ENCODE data around the gene DNMT3A.

Gene DNMT3A

DNA sequence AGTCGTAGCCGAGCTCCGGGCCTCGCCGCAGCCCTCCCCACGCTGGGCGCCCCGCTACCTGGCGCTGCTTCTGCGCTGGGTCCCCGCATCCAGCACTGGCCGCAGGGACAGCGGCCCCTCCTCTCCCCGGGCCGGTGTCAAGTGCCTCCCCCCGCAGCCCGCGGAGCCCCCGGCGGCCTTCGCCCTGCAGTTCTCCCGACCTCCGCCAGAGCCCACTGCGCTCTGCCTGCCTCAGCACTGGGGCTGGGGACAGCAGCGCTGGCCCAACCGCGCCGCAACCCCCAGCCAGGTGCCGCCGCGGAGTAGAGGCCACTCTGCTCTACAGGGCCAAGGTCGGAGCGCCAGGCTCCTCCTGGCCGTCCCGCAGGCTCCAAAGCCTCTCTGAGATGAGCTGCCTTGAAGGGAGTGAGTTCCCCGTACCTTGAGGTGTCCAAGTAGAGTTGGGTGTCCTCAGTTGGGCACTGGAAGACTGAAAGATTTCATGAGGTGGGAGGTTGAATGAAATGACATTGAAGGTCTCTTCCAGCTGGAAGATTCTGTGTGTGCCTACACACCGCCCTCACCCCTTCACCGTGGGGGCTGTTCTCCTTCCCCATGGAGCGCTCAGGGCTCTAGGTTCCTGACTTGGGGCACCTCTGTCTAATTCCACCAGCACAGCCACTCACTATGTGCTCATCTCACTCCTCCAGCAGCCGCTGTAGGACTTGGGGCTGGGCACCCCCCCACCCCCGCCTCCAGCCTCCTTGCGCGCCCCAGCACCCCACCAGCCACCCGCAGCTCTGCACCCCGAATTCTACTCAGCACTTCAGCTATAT lies 854 bp upstream of the DNMT3A start:
- peak; percentile 71 for DNase-seq

GRCh38 chr2:25341011-25341727 lies 556 bp downstream of the DNMT3A start:
- DNase-seq, result peak; percentile 29

DNA sequence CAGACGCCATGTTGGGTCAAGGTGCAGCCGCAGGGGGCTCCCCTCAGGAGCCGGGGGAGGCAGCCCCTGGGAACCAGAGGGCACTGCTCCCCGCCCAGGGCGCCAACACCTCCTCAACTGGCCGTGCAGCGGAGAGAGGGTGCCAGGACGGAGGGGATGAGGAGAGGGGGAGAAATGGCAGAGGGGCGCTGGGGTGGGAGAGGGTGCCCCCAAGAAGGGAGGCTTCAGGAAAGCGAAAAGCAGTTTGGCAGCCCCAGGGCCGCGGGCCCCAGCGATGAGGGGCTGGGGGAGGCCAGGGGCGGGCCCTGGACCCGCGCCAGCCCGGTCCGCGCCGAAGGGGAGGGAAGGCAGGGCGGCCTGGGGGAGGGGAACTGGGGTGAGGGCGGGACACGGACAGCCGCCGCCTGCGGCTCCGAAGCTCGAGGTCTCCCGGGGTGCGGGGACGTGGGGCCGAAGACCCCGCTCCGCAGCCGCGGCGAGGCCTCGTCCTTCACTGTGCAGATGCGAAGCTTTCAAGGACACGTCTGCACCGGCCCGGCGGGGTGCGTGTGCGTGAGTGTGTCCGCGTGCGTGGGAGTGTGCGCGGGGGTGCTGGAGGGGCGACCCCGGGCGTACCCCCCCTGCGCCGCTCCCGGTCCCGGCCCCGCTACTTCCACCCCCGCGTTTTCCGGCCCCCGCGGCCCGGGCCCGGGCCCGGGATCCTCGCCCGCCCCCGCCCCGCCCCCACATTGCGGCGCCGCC lies 1.4 kb downstream of the DNMT3A start:
- DNase-seq, result peak; percentile 22

- peak; percentile 21 for DNase-seq
These were observed 1.9 kb downstream of the DNMT3A start for GRCh38 chr2:25339791-25340180.

DNA sequence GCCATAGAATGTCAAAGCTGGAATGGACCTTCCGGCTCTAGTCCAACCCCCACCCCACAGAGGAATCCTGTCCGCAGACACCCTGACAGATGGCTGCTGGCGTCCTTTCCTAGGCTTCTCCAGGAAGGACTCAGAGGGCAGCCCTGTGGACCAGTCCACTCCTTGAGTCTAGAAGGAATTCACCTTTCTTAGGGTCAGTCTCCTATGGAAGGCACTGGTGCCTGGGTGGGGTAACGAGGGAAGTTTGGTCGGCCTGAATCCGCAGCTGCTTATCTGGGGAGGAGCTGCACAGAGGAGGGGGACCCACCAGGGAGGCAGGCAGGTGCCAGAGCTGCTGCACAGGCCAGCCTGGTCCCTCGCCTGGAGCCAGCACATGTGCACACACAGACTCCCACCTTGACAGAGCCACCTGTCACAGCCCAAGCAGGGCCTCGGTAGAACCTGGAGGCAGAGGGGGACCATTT lies 2.5 kb downstream of the DNMT3A start:
- no peak for DNase-seq

- DNase-seq, result no peak
These were observed 3.3 kb downstream of the DNMT3A start for GRCh38 chr2:25338401-25338800.

DNA sequence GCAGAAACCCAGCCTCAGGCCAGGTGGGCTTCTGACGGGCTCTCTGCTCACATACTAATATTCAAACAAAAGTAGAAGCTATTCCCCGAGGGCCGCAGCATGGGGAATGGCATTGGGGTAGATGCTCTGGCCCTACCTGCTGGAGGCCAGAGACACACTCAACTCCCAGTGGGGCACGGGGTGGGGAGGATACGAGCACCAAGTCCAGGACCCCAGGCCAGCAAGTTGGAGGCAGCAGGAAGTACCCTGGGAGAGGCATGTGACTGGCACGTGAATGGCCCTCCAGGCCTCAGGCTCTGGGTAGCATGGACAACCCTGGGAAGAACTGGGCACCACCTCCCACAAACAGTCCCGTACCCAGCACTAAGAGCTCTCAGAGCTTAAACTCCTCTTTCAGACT lies 3.8 kb downstream of the DNMT3A start:
- DNase-seq, result no peak

DNA sequence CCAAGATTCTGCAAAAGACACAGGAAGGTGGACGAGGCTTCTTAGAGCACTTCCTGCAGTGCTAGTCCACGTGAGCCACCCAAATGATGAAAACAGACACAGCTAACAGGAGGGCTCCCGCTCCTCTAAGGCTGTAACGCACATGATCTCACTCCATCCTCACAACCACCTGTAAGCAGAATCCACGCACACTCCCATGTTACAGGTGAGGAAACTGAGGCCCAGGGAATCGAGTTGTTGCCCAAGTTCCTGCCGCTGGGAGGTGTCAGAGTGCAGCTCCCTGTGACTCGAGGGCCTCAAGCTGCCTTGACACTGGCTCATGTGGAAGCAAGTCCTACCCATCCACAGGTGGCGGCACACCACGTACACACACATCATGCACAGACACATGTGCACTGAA lies 4.4 kb downstream of the DNMT3A start:
- no peak for DNase-seq

DNA sequence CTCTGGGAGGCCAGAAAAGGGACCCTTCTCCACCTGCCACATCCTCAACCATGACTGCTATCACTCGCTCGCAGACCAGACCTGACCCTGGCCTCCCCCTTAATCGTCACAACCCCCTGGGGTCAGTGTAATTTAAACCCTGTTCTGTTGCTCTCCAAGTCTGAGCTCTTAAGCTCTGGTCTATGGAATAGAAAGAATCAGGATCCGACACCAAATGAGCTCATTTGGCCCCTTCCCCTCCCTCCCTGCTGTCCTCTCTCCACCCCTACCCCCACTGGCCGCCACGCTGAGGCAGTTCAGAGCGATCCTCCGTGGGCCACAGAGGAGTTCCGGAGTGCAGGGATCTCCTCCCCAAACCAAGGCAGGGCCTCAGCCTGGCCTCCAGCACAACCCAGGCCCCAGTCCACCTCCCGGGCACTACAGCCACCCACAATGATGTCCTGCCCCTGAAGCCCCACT lies 5.3 kb downstream of the DNMT3A start:
- no peak for DNase-seq

GRCh38 chr2:25335971-25336370 lies 5.8 kb downstream of the DNMT3A start:
- DNase-seq, result no peak

DNA sequence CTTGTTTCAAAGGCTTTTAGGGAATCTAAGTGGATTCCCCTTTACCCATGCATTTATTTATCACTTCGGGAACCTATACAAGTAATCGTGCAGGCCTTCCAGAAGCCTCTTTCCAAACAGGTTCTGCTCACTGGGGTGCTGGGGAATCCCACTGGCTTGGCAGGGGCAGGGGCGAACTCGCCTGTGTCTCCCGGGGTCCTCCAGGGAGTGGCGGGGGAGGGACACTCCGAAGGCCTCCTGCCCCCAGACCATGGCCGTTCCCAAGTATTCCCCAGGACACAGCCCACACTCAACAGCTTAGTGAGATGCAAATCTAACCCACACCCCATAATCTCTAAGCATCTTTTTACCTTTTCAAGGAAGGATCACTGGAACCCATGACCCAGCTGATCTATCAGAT lies 6.5 kb downstream of the DNMT3A start:
- no peak for DNase-seq

DNA sequence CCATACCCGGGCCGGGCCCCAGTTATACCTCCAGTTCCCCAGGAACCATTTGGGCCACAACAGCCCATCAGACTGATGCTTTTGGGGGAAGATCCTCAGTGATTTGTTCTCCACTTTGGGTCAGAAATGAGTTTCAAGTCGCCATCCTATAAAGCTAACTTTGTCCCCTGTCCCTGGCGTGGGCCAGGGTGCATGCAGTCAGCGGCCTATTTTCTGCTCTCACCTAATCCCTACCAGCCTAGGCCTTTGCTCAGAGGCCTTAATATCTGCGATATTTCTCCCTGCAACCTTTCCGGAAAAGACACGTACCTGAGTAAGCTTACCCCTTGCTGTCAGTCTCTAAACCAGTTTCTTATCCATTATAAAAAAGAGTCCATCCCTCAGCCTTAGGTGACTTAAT lies 7.2 kb downstream of the DNMT3A start:
- DNase-seq, result no peak

DNA sequence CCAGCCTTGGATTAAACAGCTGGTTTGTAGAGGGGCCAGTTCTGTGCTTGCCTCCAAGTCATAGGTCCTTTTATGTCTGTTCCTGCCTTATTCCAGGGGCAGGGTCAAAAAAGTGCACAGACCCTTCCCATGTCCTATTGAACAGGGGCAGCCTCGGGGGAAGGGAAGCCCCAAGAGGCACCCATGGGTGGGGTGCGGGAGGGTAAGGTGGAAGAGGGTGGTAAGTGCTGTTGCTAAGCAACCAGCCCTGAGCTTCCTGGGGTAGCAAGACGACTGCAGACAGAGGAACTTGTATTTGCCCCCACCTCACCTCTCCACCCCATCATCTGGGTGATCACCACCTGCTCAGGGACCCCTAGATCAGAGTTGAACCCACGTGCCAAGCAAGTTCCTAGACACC lies 7.7 kb downstream of the DNMT3A start:
- no peak for DNase-seq

DNA sequence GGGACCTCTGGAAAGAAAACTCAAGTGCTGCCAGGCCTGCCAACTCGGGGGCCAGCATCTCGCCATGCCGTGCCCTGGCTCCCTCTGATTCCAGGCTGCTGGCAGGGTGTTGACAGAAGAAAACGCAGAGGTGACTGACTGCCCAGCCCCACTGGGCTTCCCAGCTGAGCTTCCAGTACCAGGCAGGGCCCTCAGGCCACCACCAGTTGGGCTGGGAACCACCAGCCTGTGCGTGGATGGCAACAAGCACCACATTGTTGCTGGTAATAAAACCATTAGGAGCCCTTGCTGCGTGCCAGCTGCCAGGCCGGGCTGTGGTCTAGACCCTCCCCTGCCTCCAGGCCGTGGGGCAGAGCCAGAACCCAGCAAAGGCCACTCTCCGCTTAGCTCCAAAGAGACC lies 9.2 kb downstream of the DNMT3A start:
- DNase-seq, result no peak

DNA sequence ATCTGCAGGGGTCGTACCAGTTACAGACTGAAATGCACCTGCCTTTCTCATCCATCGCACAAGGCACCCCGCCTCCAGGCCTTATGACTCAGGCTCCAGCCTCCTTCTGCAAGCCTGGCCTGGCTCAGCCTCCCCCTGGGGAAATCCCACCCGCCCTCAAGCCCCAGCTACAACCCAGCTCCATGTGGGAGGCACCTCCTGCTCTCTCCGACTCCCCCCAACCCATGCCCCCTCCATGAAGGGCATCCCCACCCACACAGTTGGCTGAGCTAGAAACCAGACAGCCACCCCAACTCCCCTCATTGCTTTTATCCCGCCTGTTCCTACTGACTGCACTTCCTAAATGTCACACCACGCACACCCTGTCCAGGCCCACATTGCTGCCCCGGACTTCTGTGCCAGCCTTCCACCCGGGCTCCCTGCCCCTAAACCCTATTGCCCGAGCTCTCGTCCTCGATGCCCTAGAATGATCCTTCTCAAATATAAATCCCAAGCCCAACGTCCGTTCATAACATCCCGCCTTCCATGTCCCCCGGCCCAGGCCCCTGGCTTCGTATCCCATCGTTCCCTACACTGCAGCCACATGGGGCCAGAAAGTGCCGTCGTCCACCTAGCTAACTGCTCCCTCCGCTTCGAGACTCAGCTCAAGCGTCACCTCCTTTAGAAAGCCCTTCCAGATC lies 9.9 kb downstream of the DNMT3A start:
- no peak for DNase-seq

DNA sequence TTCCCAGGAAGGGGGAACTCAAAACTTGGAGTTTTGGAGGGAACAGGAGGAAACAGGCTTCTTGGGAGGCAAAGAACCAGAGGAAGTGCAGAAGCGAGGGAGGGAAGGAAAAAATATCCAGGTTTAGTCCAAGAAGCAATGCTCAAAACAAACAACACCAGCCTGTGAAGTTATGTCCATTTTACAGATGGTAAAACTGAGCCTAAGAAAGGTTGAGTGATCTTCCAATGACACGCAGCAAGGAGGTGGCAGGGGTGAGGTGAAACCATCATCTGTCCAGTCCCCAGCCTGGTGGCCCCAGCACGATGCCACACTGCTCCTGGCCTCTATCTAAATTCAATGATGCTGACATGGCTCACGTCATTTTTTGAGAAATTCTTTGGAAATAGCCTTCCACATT lies 10.8 kb downstream of the DNMT3A start:
- no peak for DNase-seq

DNA sequence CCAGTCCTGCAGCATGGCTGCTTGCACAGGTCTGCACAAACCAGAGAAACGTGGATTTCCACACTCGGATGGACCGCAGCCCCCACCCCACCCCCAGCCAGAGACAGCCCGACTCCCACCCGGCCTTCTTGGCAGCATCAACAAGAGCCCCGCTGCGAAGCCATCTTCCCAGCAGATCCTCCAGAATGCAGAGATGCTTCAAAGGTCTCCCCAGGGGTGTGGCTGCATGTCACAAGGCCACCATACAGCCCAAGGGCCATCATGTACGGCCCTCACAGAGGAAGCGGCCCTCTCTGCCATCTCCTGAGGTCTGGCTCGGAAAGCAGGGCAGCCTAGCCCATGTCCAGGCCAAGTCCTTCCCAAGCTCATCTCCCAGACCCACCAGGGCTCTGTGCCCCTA lies 11.5 kb downstream of the DNMT3A start:
- DNase-seq, result no peak

DNA sequence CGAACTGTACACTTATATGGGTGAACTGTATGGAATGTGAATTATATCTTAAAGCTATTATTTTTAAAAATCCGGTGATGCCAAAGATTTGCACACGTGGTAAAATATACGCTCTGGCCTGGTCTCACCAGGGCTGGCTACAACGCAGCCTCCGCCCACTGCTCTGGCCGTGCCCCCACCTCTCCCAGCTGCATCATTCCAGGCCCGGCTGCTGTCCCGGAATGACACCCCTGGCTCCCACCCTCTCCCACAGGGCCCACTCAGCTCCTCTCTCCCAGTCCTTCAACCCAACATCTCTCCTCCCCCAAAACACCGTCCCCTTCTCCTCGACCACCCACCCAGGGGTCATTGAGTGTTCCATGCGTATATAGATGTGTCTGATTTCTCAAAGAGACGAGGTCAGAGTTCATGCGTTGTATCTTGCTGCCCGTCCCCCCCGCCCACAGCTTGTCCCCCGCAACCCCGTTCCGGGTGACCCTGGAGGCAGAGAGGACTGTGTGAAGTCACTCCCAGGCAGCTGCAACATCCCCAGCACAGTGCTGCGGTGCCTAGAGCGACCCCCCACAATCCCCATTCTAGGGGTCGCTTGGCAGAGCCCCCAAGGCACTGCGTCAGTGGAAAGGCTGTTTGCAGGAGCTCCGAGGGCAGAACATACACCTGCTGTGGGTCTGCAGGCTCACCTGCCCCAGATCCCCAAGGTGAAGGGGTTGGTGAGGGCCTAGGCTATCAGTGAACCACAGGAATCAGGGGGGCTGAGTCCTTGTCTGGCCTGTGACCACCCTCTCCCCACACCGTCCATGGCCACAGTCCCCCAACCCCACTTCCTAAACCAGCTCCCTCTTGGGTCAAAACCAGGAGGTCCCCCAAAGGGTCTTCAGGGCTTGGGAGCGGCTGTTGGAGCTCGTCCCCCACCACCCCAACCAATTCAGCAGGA lies 13.3 kb downstream of the DNMT3A start:
- DNase-seq, result no peak

- DNase-seq, result no peak
These were observed 15.3 kb downstream of the DNMT3A start for GRCh38 chr2:25326326-25327013.

GRCh38 chr2:25324905-25325592 lies 16.7 kb downstream of the DNMT3A start:
- no peak for DNase-seq

Data from activated gamma-delta T cell (primary cell).